Daoy (cell line): Measurements from ENCODE around the gene XYLB. TPM values are rescaled to one million over a fixed set of nuclear protein-coding genes. Genes with fewer than 3 reads are reported as not detected.

Experiments
- DNase-seq: peaks from one replicate; pipeline ENCODE4 v3.0.0-alpha.2; 2015; ENCODE audit warnings: low read depth
- total RNA-seq: library from RNA; depleted of rRNA; stranded (reverse); fragments of >200 nt; shearing (Covaris generic); gene quantifications from 2 replicates; pipeline ENCODE4 v1.2.3, GENCODE V29; 2014

XYLB gene
- total RNA-seq, 1 experiment from 2014 or later, result 2.5 TPM

DNA sequence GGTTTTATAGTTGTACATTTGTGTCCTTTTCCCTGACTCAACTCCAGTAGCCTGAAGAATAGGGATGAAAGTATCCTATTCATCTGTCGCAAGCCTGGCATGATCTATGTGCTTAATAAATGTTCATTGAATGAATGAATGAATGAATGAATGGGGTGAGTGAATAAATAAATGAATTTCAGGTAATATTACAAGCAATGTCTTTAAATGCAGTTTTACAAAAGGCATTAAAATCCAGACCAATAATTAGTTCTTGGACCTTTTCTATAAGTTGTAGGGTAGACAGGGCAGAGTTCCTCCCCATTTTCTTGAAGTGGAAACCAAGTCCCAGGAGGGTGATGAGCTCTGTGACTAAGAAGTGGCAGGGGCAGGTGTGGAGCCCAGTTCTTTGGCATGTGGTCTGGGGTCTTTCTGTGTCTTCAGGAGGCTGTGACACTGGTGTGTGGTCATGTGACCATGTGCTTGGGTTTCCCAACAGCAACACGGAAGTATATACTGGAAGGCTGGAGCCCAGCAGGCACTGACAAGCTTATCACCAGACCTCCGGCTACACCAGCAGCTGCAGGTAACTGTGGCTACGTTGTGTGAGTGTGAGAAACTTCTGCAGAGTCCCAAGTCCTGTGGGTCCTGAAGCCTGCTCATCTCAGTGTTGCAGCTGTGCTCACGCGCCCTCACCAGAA is 18.3 kb downstream of the XYLB start:
- DNase-seq, result no peak

DNA sequence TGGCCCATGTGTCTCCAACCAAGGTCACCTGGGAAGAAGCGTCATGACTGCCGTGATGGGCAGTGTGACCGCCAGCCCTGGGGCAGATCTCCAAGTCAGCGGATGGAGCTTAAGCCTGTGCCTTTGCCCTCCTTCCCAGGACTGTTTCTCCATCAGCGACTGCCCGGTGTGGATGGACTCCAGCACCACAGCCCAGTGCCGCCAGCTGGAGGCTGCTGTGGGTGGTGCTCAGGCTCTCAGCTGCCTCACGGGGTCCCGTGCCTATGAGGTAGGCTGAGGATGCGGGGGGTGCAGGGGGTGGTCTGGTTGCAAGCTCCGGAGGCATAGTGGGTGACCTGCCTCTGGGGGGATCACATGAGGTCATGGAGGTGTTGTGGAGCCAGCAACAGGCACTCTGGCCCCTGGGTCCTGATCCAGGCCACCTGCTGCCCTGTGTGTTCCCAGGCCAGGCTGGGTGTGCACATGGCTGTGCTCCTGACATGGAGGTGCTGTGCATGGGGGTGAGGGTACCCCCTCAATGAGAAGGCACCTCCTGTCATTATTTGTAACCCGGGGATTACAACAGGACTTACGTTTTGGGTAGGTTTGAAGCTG is 19.0 kb downstream of the XYLB start:
- no peak for DNase-seq

DNA sequence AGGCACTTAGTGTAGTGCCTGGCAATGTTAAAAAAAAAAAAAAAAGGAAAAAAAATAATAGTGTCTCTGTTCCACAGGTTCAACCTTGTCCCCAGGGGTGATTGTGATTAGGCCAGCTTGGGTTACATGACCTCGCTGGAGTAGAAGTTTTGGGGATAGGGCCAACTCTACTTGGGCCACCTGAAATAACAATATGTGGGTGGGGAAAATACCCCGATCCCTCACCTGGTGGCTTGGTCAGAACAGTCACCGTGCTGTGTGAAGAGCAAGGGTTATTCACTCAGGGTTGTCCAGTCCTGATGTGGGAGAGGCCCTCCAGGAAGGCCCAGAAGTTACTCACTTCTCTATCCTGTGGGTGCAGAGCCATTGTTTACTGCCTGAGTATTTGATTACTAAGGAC is 19.5 kb downstream of the XYLB start:
- DNase-seq, result no peak

DNA sequence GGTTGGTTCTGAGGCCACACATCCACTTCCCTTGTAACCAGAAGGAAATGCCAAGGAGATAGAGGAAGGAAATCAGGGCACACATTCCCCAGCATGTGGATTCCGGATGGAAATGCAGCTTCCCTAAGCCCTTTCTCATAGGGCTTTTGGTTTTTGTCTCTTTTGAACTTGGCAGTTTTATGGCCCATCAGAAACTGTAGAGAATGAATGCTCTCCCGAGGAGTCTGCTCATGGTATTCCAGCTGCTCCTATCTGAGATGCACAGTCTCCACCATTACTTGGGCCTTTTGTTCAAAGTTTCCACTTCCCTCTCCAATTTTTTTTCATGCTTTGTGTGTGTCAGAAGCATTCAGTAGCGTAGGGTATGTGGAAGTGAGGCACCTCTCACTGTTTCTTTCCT is 21.2 kb downstream of the XYLB start:
- DNase-seq, result no peak

DNA sequence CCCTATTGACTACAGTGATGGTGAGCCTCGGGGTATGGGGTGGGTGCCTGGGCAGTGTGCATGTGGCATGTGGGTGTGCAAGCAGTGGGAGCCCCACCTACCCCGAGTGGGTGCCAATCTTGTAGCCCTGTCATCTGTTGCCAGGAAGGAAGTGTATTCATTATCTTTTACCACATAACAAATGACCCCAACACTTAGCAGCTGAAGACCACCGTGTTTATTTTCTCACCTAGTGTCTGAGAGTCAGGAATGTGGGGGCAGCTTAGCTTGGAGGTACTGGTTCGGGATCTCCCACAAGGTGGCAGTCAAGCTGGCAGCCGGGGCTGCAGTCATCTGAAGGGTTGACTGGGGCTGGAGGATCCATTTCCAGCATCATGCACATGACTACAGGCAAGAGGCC is 21.7 kb downstream of the XYLB start:
- no peak for DNase-seq

- DNase-seq, result no peak
These were observed 22.6 kb downstream of the XYLB start for GRCh38 chr3:38369186-38369585.

DNA sequence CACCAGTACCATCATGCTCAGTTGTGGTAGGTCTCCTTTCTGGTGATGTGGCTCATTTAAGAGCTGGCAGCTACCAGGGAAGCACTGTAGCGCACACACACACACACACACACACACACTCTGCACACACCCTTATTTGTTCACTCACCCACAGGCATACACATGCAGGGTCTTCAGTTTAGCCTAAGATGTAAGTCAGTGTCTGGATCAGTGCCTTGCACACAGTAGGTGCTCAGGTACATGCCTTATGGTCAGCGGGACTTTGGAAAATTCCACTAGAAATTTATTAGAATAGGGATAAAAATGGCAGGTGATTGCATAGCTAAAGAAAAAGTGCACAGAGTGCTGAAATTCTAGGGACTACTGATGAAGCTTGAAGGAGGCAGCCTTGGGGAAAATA is 23.6 kb downstream of the XYLB start:
- no peak for DNase-seq

GRCh38 chr3:38370861-38371260 is 24.3 kb downstream of the XYLB start:
- DNase-seq, result no peak

DNA sequence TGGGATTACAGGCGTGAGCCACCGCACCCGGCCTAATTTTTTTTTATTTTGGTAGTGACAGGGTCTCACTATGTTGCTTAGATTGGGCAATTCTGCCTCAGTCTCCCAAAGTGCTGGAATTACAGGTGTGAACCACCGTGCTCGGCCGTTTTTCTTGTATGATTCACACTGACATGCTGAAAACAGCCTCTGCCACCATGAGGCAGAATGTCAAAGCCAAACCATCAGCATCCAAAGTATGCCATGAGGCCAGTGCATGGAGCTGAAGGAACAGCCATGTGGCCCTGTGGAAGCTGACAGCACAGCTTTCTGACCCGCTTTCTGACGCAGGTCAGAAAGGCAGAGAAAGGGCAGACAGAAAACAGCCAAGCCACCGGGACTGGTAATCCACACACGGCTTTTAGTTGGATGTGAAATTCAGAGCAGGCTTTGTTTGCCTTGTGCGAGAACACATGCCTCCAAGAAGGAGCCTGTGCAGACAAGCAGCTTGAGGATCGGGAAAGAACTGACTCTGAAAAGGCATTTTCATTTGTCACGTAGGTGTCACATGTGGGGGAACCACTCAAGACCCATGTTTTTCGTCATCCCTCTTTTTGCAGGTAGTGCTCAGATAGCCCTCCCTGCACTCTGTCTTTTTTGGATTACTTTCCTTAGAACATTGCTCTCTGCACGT is 25.1 kb downstream of the XYLB start:
- no peak for DNase-seq

DNA sequence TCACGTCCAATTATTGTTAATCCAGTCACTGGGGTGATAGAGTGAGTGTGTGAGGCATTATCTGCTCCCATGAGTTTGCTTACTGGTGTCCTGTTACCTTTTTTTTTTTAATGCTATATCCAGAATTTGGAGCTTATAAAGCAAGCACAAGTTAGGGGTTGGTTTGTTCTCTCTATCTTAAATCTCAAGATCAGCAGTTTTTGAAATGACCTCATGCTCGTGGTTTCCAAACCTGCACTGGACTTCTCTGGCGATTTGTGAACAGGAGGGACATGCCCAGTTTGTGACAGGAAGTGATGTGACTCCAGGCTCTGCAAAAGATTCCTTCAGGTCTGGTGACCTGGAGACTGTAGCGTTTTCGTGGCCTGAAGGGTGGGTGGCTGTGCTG is 25.6 kb downstream of the XYLB start:
- no peak for DNase-seq

DNA sequence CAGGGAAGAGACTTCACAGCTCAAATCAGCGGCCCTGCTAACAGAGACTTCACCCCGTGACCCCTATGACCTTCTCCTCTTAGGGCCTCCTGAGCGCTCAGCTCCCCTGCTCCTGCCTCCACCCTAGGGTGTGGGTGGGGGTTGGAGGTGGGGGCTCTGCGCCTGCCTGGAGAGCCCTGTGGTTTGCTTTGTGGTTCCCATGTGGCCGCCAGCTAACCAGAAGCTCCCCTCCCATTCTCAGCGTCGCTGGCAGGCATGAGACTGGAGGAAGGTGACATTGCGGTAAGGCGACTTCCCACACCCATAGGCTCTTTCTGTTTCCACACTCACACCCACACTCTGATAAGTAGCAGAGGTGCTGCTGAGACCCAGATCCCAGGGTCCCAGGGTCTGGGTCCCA is 27.6 kb downstream of the XYLB start:
- no peak for DNase-seq

DNA sequence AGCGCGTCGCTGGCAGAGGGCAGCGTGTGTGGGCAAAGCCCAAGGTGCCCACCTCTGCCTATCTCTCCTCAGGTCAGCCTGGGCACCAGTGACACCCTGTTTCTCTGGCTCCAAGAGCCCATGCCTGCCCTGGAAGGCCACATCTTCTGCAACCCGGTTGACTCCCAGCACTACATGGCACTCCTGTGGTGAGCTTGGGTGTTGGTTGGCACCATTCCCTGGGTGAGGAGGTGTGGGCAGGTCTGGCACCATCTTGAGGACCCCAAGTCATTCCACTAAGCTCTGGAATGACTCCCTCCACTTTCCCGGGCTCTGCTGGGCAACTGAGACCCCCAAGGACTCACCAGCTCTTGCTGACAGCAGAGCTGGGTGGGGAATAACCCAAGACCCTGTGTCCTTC is 28.5 kb downstream of the XYLB start:
- no peak for DNase-seq

GRCh38 chr3:38375488-38376097 is 29.0 kb downstream of the XYLB start:
- no peak for DNase-seq

- DNase-seq, result no peak
These were observed 29.7 kb downstream of the XYLB start for GRCh38 chr3:38376098-38376816.

GRCh38 chr3:38379201-38379770 is 32.7 kb downstream of the XYLB start:
- no peak for DNase-seq

- DNase-seq, result no peak
These were observed 36.0 kb downstream of the XYLB start for GRCh38 chr3:38382506-38383080.

- no peak for DNase-seq
These were observed 36.7 kb downstream of the XYLB start for GRCh38 chr3:38383156-38383875.

- DNase-seq, result no peak
These were observed 40.6 kb downstream of the XYLB start for GRCh38 chr3:38386992-38387750.

DNA sequence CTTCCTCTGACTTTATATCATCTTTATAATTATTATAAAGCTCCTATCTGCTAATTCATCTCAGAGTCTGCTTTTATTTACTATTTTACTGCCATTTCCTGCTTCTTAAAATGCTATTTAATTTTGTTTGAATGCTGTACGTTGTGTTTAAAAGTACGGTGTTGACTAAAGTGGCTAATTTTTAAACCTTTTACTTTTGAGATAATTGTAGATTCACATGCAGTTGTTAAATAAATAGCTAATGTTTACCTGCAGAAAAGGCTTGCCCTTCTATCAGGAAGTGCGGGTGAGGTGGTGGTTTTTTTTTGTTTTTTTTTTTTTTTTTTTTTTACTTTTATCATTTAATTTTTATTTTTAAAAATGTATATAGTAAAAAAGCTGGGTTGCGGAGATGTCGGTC is 41.3 kb downstream of the XYLB start:
- DNase-seq, result no peak

- DNase-seq, result no peak
These were observed 46.1 kb downstream of the XYLB start for GRCh38 chr3:38392604-38393163.
